GM10248 (cell line): ENCODE results near the gene GRAP2.

Source experiments
- CTCF ChIA-PET: fragments of 300-600 bp; sonication (Branson Sonifier 250); formaldehyde crosslinking; extraction: SDS; loops from one replicate; lab custom pipeline; 2021; ENCODE audit warnings: antibody characterized with exemption; lab: Yijun Ruan, JAX
- POLR2A ChIA-PET: fragments of 350-650 bp; sonication (Branson Sonifier 250); formaldehyde crosslinking; extraction: SDS; loops from one replicate; lab custom pipeline; 2020; ENCODE audit warnings: antibody characterized with exemption; lab: Yijun Ruan, JAX
- DNase-seq: peaks from one replicate; pipeline ENCODE4 v3.0.0; 2012; ENCODE audit errors: extremely low spot score
- CTCF ChIP-seq: IDR thresholded peaks from 2 replicates; pipeline ENCODE4 v1.5.1; 2012; ENCODE audit warnings: mild to moderate bottlenecking, low read depth; ENCODE audit errors: extremely low read depth, missing control alignments, control extremely low read depth

Gene GRAP2

GRCh38 chr22:40002935-40003715 lies 102.2 kb downstream of the GRAP2 start:
- POLR2A ChIA-PET = no interaction called here
- DNase-seq = no peak
- CTCF ChIA-PET = interaction anchor here (1.2 to 1.3 kb wide), 2 partner anchors 21 to 468 kb away, joined by 3 to 5 read pairs; no protein-coding TSS in a partner anchor
- TF ChIP-seq CTCF = no peak

- no peak for DNase-seq
- POLR2A ChIA-PET = no interaction called here
- no peak for TF ChIP-seq CTCF
- CTCF ChIA-PET = interaction anchor here (2.0 kb wide), 1 partner anchor 19 kb away, joined by 10 read pairs; no protein-coding TSS in a partner anchor
These were observed 104.0 kb downstream of the GRAP2 start for GRCh38 chr22:40004836-40005235.

GRCh38 chr22:40006641-40007040 lies 105.8 kb downstream of the GRAP2 start:
- TF ChIP-seq CTCF = no peak
- DNase-seq = no peak
- POLR2A ChIA-PET = no interaction called here
- CTCF ChIA-PET = interaction anchor here (1.9 kb wide), 1 partner anchor 472 kb away, joined by 5 read pairs; no protein-coding TSS in a partner anchor

- DNase-seq = no peak
- ChIA-PET POLR2A (no interaction called here), CTCF (interaction anchor here (1.2 to 3.8 kb wide), 2 partner anchors 10 to 17 kb away, joined by 3 to 23 read pairs; no protein-coding TSS in a partner anchor)
- no peak for TF ChIP-seq CTCF
These were observed 107.2 kb downstream of the GRAP2 start for GRCh38 chr22:40007853-40008710.

- CTCF ChIA-PET = interaction anchor here (1.0 to 3.8 kb wide), 6 partner anchors 8 to 475 kb away, joined by 3 to 23 read pairs (median 3); no protein-coding TSS in a partner anchor
- no peak for DNase-seq
- no peak for TF ChIP-seq CTCF
- POLR2A ChIA-PET = no interaction called here
These were observed 107.9 kb downstream of the GRAP2 start for GRCh38 chr22:40008726-40009291.

GRCh38 chr22:40009292-40009774 lies 108.4 kb downstream of the GRAP2 start:
- CTCF ChIA-PET = interaction anchor here (1.0 to 3.8 kb wide), 6 partner anchors 9 to 475 kb away, joined by 3 to 23 read pairs (median 3); no protein-coding TSS in a partner anchor
- DNase-seq = no peak
- POLR2A ChIA-PET = no interaction called here
- no peak for TF ChIP-seq CTCF
